ENCODE measurements around the gene TMEM130.

TMEM130 gene

DNA sequence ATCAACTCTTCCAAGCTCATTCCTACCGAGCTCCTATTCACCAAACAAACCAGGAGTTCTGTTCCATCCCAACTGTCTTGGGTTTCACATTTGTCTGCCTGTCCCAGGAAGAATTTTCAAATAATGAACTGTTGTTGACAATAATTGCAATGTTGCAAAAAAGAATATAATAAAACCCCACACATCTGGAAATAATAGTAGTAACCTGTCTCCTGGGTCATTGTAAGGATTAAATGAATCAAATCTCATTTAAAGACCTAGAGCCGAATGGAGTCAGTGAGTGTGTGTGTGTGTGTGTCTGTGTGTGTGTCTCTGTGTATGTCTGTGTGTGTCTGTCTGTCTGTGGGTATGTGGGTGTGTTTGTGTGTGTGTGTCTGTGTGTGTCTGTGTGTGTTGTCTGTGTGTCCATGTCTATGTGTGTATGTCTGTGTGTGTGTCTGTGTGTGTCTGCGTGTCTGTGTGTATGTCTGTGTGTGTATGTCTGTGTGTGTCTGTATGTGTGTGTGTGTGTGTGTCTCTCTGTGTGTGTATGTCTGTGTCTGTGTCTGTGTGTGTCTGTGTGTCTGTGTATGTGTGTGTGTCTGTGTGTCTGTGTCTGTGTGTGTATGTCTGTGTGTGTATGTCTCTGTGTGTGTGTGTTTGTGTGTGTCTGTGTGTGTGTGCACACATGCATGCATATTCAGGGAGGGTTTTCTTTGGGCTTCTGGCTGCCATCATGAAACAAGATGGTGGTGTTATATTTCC, 52.7 kb downstream of the TMEM130 start:
- Histone ChIP-seq H3K4me3 (no peak overlapping the region), H3K9me3 (no peaks in the 10 kb centered on the region), H3K36me3 (no peaks in the 10 kb centered on the region), H3K27me3 (no peaks in the 10 kb centered on the region), H3K4me1 (peaks cover 0 to 52% (median 21%) of the 10 kb centered on the region in 4 donors), H3K27ac (peak overlapping the region; percentile 70 to 84)
- TF ChIP-seq, protein P1, sequence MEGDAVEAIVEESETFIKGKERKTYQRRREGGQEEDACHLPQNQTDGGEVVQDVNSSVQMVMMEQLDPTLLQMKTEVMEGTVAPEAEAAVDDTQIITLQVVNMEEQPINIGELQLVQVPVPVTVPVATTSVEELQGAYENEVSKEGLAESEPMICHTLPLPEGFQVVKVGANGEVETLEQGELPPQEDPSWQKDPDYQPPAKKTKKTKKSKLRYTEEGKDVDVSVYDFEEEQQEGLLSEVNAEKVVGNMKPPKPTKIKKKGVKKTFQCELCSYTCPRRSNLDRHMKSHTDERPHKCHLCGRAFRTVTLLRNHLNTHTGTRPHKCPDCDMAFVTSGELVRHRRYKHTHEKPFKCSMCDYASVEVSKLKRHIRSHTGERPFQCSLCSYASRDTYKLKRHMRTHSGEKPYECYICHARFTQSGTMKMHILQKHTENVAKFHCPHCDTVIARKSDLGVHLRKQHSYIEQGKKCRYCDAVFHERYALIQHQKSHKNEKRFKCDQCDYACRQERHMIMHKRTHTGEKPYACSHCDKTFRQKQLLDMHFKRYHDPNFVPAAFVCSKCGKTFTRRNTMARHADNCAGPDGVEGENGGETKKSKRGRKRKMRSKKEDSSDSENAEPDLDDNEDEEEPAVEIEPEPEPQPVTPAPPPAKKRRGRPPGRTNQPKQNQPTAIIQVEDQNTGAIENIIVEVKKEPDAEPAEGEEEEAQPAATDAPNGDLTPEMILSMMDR (IDR thresholded peaks at IDR 0.05), result no peak
- intact Hi-C loops (cut with DNase I; ENCODE audit: low total_unique reads), result no loop called here
- no peak for DNase-seq

DNA sequence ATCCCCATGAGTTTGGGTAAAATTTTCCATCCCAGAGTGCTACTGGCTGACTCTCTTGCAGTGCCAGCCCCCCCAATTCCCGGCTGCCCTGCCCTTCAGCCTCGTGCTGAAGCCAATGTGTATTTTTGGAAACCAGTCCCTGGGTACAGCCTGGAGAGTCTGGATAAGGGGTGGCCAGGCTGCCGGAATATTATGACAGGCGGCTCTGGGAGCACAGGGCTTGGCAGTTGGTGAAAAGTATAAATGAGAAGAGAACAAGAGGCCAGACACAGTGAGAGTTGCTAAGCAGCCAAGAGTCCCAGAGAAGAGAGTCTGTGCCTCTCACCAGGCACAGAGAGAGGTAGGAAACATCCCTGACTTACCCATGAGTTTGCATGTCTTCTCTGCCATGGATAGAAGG, 53.6 kb downstream of the TMEM130 start:
- H3K9me3 ChIP-seq, result no peaks in the 10 kb centered on the region
- TF ChIP-seq, protein P1 (IDR thresholded peaks at IDR 0.05), result no peak
- no peak overlapping the region for H3K4me3 ChIP-seq
- peak; percentile 63 to 93 for DNase-seq
- intact Hi-C loops (cut with DNase I; ENCODE audit: low total_unique reads), result no loop called here
- H3K27ac ChIP-seq, result peak overlapping the region; percentile 70 to 84
- no peaks in the 10 kb centered on the region for H3K36me3 ChIP-seq
- peaks cover 0 to 47% (median 21%) of the 10 kb centered on the region in 4 donors for H3K4me1 ChIP-seq
- no peaks in the 10 kb centered on the region for H3K27me3 ChIP-seq

DNA sequence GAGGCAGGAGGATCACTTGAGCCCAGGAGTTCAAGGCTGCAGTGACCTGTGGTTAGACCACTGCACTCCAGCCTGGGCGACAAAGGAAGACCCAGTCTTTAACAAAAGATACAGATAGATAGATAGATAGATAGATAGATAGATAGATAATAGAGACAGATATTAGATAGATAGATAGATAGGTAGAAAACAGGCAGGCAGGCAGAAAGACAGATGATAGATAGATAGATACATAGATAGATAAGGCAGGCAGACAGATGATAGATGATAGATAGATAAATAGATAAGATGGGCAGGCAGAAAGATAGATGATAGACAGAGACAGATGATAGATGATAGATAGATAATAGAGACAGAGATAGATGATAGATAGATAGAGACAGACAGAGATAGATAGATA, 54.5 kb downstream of the TMEM130 start:
- H3K4me1 ChIP-seq, result peaks cover 0 to 53% (median 25%) of the 10 kb centered on the region in 4 donors
- intact Hi-C loops (cut with DNase I; ENCODE audit: low total_unique reads), result no loop called here
- no peak overlapping the region for H3K4me3 ChIP-seq
- DNase-seq, result no peak
- TF ChIP-seq, protein P1 (IDR thresholded peaks at IDR 0.05), result no peak
- no peaks in the 10 kb centered on the region for H3K27me3 ChIP-seq
- peak overlapping the region in 1 of 2 donors; percentile 84 for H3K27ac ChIP-seq
- no peaks in the 10 kb centered on the region for H3K36me3 ChIP-seq
- H3K9me3 ChIP-seq, result no peaks in the 10 kb centered on the region

DNA sequence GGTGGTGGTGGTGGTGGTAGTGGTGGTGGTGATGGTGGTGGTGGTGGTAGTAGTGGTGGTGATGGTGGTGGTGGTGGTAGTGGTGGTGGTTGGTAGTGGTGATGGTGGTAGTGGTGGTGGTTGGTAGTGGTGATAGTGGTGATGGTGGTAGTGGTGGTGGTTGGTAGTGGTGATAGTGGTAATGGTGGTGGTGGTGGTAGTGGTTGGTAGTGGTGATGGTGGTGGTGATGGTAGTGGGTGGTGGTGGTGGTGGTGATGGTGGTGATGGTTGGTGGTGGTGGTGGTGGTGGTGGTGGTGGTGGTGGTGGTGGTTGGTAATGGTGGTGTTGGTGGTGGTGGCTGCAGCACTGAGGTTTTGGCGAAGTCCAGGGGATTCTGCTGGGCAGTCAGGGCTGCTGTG, 58.5 kb downstream of the TMEM130 start:
- no peaks in the 10 kb centered on the region for H3K9me3 ChIP-seq
- TF ChIP-seq, protein P1 (IDR thresholded peaks at IDR 0.05), result no peak

DNA sequence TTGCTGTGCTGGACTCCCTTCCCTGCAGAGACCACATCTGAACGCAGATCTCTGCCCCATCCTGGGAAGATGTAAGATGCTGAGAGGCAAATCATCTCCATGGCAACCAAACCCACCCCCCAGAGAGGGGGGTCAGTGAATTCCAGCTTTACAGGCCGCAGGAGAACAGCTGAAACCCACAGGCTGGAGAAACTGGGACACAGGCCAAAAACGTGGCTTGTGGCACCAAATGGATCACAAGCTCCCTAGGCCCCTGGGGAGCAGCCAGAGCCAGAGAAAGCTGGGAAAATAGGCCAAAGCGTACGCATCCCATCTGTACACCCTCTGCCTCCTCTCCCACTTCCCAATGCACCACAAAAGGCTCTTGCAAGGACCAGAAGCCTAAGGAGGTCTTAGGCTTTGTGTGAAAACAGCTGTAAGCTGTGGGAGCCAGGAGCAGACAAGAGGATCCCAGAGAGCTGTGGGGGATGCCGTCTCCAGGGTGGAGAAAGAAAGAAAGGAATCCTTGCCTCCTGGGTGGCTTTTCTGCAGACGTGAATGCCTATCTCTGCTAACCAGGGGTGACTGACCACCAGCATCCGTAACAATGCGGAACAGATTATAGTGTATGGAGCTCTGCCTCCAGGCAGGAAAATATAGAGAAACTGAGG, 59.5 kb downstream of the TMEM130 start:
- DNase-seq, result peak; percentile 54 to 91
- Histone ChIP-seq H3K27me3 (no peaks in the 10 kb centered on the region), H3K36me3 (no peaks in the 10 kb centered on the region), H3K4me1 (peaks cover 0 to 17% (median 11%) of the 10 kb centered on the region in 4 donors), H3K27ac (peak overlapping the region in 1 of 2 donors; percentile 55), H3K4me3 (no peak overlapping the region), H3K9me3 (no peaks in the 10 kb centered on the region)
- TF ChIP-seq, protein P1 (IDR thresholded peaks at IDR 0.05), result no peak
- intact Hi-C loops (cut with DNase I; ENCODE audit: low total_unique reads), result no loop called here

More for the DNA sequence above, 58.5 kb downstream of the TMEM130 start:
- no peak overlapping the region for H3K27ac ChIP-seq
- H3K4me3 ChIP-seq, result no peak overlapping the region
- intact Hi-C loops (cut with DNase I; ENCODE audit: low total_unique reads), result no loop called here
- H3K36me3 ChIP-seq, result no peaks in the 10 kb centered on the region
- DNase-seq, result no peak
- H3K27me3 ChIP-seq, result no peaks in the 10 kb centered on the region
- H3K4me1 ChIP-seq, result peaks cover 0 to 27% (median 17%) of the 10 kb centered on the region in 4 donors

All from tibial artery (tissue), 4 donors.